Measurements from ENCODE around the gene MED13L. TPM values are rescaled to one million over a fixed set of nuclear protein-coding genes. Genes with fewer than 3 reads are reported as not detected.

The MED13L gene
- total RNA-seq, 1 experiment from 2014 or later = 94.1 TPM

DNA sequence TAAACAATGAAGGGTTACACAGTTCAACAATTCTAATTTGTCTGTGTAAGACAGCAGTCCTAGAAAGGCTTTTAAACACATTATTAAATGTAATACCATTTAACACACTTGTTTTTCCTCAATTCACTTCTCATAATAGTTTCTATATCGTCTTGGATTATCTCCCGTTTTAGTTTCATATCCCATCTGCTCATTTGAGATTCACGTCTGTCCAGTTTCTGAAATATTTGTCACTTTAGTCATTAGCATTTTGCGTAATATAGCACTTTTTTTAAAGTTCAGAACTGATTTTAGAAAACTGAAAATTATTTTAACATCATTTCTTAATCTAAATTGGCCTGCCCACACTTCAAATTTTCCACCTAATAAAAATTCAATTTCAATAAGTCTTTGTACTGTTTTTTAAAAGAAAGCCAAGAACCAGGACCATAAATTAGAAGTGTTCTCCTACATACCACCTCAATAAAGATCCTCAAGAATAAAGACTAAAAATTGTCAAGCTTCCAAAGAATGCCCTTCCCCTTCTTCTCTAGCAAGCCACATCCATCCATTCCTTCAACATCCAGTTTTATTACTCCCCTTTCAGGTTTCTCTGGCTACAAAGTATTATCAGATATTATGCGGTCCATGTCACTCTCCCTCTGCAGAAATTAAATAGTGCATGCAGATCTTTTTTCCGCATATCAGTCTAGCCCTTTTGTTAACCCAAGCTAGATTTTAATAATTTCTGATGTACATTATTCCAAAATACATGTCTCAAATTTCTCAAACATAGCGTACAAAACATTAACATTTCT, 11.9 kb downstream of the MED13L start:
- Histone ChIP-seq H3K27me3 (replicated peaks; ENCODE audit: insufficient read depth, low read depth, low read length, poor library complexity) (no peaks in the 10 kb centered on the region), H3K4me1 (ENCODE audit: insufficient read depth, low read length, poor library complexity, severe bottlenecking) (peaks cover 68% of the 10 kb centered on the region), H3K36me3 (ENCODE audit: insufficient read depth, low read length, poor library complexity, severe bottlenecking) (no peaks in the 10 kb centered on the region), H3K27ac (ENCODE audit: low read depth, low read length, poor library complexity, severe bottlenecking) (peak overlapping the region; percentile 10), H3K9me3 (ENCODE audit: low read depth, low read length, poor library complexity, severe bottlenecking) (no peaks in the 10 kb centered on the region), H3K4me3 (ENCODE audit: low read depth, low read length, poor library complexity, severe bottlenecking) (no peak overlapping the region)
- ChIA-PET CTCF (no interaction called here), POLR2A (ENCODE audit: low non-redundant PET) (no interaction called here)
- TF ChIP-seq, protein P1, sequence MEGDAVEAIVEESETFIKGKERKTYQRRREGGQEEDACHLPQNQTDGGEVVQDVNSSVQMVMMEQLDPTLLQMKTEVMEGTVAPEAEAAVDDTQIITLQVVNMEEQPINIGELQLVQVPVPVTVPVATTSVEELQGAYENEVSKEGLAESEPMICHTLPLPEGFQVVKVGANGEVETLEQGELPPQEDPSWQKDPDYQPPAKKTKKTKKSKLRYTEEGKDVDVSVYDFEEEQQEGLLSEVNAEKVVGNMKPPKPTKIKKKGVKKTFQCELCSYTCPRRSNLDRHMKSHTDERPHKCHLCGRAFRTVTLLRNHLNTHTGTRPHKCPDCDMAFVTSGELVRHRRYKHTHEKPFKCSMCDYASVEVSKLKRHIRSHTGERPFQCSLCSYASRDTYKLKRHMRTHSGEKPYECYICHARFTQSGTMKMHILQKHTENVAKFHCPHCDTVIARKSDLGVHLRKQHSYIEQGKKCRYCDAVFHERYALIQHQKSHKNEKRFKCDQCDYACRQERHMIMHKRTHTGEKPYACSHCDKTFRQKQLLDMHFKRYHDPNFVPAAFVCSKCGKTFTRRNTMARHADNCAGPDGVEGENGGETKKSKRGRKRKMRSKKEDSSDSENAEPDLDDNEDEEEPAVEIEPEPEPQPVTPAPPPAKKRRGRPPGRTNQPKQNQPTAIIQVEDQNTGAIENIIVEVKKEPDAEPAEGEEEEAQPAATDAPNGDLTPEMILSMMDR (conservative IDR thresholded peaks at IDR 0.05; ENCODE audit: low read depth, low read length) = no peak
- TF ChIP-seq EZH2 (IDR thresholded peaks at IDR 0.05; ENCODE audit: borderline replicate concordance, low read depth, low read length, poor library complexity, severe bottlenecking) = no peak
- no peak for DNase-seq (ENCODE audit: low spot score)
- BruUV-seq (replicated peaks) = no TSS peak
- intact Hi-C loops (cut with micrococcal nuclease; ENCODE audit: unreplicated experiment) = no loop called here

DNA sequence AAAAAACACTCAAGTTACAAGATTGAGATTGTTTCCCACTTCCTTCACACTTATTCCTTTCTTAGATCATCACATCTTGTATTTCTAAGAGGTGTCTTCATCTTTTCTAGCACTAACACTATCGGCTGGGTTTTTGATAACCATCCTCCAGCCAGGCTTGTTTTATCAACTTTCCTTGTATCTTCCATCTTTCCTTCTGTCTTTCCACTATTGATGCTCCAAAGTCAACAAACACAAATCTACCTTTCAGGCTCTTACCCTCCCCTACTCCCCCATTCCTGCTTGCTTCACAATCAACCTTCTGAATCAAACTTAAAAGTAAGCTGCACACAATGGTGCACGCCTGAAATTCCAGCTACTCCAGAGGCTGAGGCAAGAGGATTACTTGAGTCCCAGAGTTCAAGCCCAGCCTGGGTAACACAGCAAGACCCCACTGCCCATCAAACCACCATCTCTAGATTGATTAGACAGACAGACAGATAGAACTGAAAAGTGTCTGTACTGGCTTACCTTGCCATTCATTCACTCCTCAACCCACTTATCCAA, 12.9 kb downstream of the MED13L start:
- no peak for DNase-seq (ENCODE audit: low spot score)
- H3K27me3 ChIP-seq (replicated peaks; ENCODE audit: insufficient read depth, low read depth, low read length, poor library complexity) = no peaks in the 10 kb centered on the region
- no TSS peak for BruUV-seq (replicated peaks)
- TF ChIP-seq, protein P1 (conservative IDR thresholded peaks at IDR 0.05; ENCODE audit: low read depth, low read length) = no peak
- TF ChIP-seq EZH2 (IDR thresholded peaks at IDR 0.05; ENCODE audit: borderline replicate concordance, low read depth, low read length, poor library complexity, severe bottlenecking) = no peak
- H3K4me1 ChIP-seq (ENCODE audit: insufficient read depth, low read length, poor library complexity, severe bottlenecking) = peaks cover 62% of the 10 kb centered on the region
- no peak overlapping the region for H3K4me3 ChIP-seq (ENCODE audit: low read depth, low read length, poor library complexity, severe bottlenecking)
- ChIA-PET CTCF (no interaction called here), POLR2A (ENCODE audit: low non-redundant PET) (no interaction called here)
- H3K36me3 ChIP-seq (ENCODE audit: insufficient read depth, low read length, poor library complexity, severe bottlenecking) = no peaks in the 10 kb centered on the region
- intact Hi-C loops (cut with micrococcal nuclease; ENCODE audit: unreplicated experiment) = no loop called here
- no peaks in the 10 kb centered on the region for H3K9me3 ChIP-seq (ENCODE audit: low read depth, low read length, poor library complexity, severe bottlenecking)
- H3K27ac ChIP-seq (ENCODE audit: low read depth, low read length, poor library complexity, severe bottlenecking) = peak overlapping the region; percentile 10

DNA sequence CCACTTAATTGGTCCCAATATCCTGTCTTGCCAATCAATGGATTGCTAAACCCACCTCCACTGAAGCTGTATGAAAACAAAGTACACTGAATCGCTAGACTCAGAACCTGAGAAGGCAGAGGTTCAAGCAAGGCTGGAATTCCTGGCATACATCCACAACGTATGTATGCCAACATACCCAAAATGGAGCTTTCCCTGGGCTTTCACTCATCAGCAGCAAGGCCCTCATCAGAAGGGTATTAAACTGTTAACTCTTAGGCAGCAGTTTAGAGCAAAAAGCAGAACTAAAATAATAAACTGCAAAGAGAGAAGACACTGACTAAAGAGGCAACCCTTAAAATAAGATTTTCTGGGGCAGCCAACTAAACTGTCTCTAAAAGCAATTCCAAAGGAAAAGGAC, 13.6 kb downstream of the MED13L start:
- H3K27ac ChIP-seq (ENCODE audit: low read depth, low read length, poor library complexity, severe bottlenecking) = no peak overlapping the region
- CTCF ChIA-PET = no interaction called here
- no peaks in the 10 kb centered on the region for H3K36me3 ChIP-seq (ENCODE audit: insufficient read depth, low read length, poor library complexity, severe bottlenecking)
- intact Hi-C loops (cut with micrococcal nuclease; ENCODE audit: unreplicated experiment) = no loop called here
- no peaks in the 10 kb centered on the region for H3K27me3 ChIP-seq (replicated peaks; ENCODE audit: insufficient read depth, low read depth, low read length, poor library complexity)
- H3K4me1 ChIP-seq (ENCODE audit: insufficient read depth, low read length, poor library complexity, severe bottlenecking) = peaks cover 59% of the 10 kb centered on the region
- BruUV-seq (replicated peaks) = no TSS peak
- no peaks in the 10 kb centered on the region for H3K9me3 ChIP-seq (ENCODE audit: low read depth, low read length, poor library complexity, severe bottlenecking)
- TF ChIP-seq EZH2 (IDR thresholded peaks at IDR 0.05; ENCODE audit: borderline replicate concordance, low read depth, low read length, poor library complexity, severe bottlenecking) = no peak
- TF ChIP-seq, protein P1 (conservative IDR thresholded peaks at IDR 0.05; ENCODE audit: low read depth, low read length) = no peak
- H3K4me3 ChIP-seq (ENCODE audit: low read depth, low read length, poor library complexity, severe bottlenecking) = no peak overlapping the region
- no peak for DNase-seq (ENCODE audit: low spot score)
- POLR2A ChIA-PET (ENCODE audit: low non-redundant PET) = no interaction called here

Data from A673 (cell line).